Choroid plexus epithelial cell (primary cell): ENCODE results near the gene KRTAP5-2.

Experiments used
- DNase-seq: peaks from one replicate; pipeline ENCODE4 v3.0.0-alpha.2; 2010; ENCODE audit warnings: low read depth
- H3K4me3 ChIP-seq: 2 replicates; pipeline ENCODE4 v1.5.1; 2011; ENCODE audit warnings: low read depth, mild to moderate bottlenecking, control low read depth, low read length, moderate library complexity
- TF ChIP-seq, protein P1 (sequence below): conservative IDR thresholded peaks from 2 replicates; pipeline ENCODE4 v1.5.1; 2011; ENCODE audit warnings: low read depth, mild to moderate bottlenecking, control low read depth, inconsistent platforms, low read length, moderate library complexity

The KRTAP5-2 gene

DNA sequence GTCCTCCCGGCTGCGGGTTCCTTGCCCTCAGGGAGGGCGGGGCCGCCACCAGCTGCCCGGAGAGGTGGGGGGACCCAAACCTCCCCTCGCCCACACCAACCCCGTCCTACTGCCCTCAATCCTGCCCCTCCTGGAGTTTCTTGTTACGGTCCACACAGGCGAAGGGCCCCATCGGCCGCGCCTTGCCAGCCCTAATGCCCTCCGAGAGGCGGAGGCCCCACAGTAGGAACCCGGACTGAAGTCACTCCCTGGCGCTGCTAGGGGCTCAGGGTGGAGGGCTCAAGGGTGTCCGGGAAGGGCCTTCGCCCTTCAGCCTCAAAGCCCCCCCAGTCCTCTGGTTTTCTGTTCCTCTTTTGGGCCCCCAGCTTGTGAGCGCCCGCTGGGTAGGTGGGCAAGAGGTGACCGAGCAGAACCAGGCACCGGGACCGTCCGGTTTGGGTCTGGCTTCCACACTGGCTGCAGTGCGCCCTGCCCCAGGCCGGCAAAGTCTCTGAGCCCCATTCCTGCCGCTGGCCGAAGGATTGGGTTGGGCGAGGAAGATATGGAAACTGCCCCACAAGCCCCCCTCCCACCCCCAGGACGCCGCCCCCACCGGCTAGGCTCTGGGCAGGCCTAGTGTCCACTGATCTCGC is 50.5 kb downstream of the KRTAP5-2 start:
- DNase-seq, result no peak
- no peak overlapping the region for H3K4me3 ChIP-seq
- TF ChIP-seq, protein P1, sequence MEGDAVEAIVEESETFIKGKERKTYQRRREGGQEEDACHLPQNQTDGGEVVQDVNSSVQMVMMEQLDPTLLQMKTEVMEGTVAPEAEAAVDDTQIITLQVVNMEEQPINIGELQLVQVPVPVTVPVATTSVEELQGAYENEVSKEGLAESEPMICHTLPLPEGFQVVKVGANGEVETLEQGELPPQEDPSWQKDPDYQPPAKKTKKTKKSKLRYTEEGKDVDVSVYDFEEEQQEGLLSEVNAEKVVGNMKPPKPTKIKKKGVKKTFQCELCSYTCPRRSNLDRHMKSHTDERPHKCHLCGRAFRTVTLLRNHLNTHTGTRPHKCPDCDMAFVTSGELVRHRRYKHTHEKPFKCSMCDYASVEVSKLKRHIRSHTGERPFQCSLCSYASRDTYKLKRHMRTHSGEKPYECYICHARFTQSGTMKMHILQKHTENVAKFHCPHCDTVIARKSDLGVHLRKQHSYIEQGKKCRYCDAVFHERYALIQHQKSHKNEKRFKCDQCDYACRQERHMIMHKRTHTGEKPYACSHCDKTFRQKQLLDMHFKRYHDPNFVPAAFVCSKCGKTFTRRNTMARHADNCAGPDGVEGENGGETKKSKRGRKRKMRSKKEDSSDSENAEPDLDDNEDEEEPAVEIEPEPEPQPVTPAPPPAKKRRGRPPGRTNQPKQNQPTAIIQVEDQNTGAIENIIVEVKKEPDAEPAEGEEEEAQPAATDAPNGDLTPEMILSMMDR, result no peak
